GM19452 (cell line): ENCODE measurements around the gene ACADL.

Experiments
- ATAC-seq: cut with Tn5 transposase; IDR thresholded peaks from one replicate; pipeline ENCODE4 v1.9.1; 2021; ENCODE audit not compliant: unreplicated experiment

Gene ACADL

DNA sequence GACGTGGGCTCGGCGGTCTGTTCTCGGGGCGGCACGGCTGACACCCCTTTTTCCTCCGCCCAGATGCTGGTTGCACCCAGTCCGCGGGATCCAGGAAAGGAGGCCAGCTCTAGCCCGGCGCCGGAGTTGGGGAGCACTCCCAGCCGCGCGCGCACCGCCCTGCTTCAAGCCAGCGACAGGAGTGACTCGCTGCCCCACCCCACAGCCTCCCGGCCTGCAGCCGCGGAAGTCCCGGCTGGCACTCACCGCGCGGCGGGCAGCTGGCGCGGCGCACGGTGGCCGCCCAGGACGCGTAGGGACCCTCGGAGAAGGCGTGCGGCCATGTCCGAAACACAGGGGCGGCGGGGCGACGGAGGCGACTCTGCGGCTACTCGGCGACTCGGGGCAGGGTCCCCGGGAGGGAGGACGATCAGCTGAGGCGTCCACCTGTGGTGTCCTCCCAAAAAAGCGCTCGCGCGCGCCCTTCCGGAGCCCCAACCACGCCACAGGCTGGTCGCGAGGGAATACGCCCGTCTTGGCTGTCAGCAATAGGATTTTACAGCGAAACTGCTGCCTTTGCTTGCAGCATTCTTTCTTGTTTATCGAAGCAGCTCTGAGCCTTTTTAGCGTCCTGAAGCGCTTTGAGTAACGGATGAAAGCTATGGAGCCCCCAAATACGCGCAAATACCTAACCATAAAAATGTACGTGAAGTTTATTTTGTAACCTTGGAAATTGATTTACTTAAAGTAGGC lies at the start of gene ACADL:
TSS of gene ACADL (minus strand) at position 507 of the 732 bp plus-strand sequence. CDS start at position 323, 184 bp downstream.
- no peak for ATAC-seq

DNA sequence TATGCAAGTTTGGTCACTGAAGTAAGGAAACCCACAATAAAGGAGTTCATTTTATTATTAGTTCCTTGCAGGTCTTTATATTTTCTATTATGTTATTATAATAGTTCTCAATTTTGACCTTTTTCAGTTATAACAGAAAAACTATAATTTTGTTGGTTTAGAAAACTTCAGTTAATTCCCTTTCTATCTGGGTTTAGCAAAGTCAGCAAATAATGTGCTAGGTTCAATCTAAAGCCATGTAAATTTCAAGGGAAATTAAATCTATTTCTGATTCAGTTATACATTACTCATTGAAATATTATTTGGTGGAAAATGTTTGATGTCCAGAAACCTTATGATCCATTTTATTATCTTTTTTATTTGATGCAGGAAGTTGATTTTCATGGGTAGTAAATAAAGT lies 46.1 kb upstream of the ACADL start:
- no peak for ATAC-seq

DNA sequence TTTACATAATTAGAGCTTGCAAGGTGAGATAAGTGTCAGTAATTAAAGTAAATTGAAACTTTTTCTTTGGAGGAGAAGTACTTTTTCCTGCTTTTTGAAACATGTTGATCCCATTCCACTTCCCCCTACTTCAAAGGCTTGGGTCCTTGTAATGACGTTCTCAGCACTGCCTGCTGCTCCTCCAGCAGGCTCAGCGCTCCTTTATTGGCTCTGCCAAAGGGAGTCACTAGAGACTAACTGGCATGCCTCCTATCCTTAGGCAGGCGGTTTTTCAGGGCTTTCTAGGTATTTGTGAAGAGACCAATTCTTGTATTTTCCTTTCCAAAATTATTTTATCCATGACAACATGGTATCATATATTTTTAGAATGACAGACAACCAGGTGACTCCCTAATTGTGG lies 43.9 kb upstream of the ACADL start:
- ATAC-seq, result no peak

DNA sequence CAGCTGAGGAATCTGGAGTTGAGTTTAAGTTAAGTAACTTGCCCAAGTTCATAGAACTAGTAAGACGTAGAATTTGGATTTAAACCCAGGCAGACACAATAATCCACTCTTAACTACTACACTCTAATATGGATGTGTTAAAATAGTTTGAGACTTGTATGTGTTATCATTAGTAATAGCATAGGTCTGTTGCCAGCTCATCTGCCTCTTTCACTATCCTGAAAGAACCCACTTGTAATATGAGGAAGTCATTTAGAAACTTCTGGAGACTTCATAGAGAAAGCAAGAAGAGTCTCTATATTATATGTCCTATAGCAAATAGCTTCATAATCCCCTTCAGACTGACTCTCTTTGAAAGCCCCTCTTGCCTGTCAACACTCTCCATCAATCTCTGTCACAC lies 43.0 kb upstream of the ACADL start:
- ATAC-seq, result no peak

DNA sequence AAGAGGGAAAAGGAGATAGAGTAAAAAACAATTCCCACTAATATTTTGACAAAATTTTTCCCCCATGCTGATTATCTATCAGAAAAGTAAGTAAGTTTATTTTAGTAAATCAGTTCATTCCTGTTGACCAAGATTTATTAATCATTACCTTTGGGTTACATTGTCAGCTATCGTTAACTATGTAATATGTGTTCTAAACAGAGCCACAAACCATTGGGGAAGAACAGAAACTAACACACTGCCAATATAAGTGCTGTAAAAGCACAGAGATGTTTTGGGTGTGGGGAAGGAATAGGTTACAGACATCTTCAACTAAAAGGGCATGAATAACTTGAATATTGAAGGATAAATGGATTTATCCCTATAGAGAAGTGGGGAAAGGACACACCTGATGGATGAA lies 42.5 kb upstream of the ACADL start:
- no peak for ATAC-seq

DNA sequence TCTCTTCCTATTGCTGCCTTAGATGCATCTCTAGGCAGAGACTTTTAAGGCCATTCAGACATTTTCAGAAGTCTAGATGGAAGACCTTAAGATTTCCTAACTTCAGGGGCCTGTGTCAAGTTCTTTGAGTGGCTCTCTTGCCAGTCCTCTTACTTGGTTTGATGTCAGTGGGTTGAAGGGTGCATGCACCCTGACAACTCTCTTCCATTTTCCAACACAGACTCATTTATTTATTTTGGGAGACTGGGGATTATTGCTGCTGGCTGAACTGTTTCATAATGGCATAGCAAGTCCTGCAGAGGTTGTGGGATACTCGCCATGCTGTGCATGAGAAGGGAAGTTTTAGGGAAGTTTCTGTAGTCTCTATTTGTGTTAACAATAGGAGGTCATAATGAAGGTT lies 39.0 kb upstream of the ACADL start:
- no peak for ATAC-seq

DNA sequence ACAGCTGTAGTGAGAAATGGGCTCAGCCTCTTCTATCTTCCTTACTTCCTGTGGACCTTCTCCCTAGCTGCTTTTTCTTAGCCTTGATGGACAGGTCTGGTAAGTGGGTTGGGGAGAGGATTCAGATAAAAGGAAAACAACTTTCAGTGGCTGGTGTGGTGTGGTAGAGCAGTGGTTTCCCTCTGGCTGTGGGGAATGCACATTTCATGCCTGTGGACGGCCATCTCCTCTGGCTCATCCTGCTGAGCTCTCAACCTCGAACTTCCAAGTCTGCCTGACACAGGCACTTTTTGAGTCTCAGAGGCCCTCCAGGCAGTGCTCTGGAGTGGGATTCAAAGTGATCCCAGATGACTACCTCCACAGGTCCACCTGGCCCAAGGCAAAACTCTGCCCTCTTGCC lies 38.6 kb upstream of the ACADL start:
- no peak for ATAC-seq

DNA sequence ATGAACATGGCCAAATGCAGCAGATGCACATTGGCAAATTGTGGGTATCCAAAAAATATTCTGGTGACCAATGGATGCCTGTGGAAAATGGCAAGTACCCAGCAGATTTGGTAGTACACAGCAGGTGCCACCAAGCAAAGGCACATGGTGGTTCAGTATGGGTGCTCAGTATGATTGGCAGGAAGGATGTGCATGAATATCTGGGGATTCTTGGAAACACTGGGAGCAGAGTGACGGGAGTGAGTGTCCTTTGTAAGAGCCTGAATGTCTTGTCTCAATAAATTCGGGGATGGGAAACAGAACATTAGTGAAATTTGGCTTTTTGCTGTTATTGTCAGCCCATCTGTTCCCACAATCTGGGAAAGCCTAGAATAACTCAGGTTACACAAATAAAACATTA lies 36.8 kb upstream of the ACADL start:
- no peak for ATAC-seq

DNA sequence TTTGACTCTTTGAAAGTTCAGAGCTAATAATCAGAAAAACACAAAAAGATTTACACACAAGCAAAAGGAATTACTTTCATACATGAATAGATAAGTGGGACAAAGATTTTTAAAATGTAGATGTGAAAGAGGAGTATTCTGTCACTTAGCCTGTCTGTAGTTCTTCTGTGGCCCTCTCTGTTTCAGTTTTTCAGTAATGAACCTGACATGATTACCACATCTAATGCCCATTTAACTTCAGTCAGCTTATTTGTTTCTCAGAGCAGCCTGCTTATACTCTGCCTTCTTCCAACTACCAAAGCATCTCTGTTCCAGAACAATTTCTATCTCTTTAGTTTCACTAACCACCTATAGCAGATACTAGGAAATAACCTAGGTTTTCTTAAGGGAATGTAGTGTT lies 34.4 kb upstream of the ACADL start:
- no peak for ATAC-seq

DNA sequence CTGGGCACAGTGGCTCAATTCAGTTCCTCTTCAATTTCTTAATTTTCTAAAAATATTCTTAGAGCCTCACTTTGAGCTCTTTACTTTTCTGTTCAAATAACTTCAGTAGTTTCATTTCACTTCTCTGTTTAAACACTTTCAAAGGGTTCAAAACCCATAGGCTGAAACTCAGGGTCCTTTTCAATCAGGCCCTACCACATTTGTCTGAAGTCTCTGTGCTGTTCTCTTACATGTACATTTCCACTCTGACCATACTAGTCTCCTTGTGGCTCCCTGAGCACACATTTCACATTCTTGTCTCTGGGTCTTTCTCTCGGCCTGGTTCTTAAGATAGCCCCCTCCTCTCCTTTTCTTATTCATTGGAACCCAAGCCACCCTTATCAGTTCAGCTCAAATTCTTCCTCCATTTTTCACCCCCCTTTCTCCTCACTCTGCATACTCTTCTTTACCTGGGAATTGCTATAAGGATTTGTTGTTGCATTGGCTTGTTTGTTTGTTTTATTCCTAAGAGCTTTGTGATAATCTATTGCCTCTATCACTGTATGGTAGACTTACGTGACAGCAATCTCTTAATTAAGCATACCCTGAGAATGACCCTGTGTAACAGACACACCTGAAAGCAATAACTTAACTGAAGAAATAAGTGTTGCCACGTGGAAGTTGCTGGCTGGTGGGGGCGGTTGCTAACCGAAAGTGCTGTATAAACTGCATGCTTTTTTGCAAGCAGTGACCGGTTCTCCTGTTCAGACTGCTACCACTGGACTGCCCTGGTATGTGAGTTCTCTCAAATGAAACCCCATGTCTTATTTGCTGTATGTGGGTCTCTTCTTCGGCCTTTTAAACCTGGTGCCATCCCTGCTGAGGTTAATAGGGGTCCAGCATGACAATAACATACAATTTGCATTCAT lies 27.7 kb upstream of the ACADL start:
- ATAC-seq, result no peak

DNA sequence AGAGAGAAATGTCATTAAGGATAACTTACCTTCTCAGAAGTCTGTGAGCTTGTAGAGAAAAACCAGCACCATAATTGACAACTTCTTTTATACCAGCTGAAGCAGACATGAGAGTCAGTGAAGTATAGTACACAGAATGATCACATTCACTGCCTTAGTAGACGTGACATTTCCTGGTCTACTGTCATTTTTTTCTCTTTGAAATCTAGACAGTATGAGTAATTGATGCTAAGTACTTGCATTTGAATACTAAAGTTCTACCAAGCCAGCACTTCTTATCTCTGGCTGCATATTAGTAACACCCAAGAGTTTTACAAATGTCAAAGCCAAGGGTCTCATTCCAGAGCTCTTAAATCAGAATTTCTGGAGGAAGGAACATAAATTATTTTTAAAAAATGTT lies 25.4 kb upstream of the ACADL start:
- ATAC-seq, result no peak

DNA sequence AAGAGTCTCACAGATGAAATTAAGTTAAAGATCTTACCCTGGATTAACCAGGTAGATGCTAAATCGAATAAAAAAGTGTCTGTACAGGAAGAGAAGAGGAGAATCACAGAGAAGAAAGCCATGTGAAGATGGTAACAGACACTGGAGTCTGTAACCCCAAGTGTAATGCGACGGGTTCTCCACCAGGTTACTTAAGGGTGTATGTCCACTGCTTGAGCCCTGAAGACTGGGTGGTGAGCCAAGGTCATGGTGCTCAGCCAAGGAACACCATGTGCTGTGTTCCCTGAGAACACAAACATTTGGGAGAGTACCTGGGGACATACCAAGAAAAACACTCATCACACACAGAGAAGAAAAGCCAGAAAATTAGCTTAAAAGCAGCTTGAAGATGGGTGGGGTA lies 8.2 kb upstream of the ACADL start:
- no peak for ATAC-seq

DNA sequence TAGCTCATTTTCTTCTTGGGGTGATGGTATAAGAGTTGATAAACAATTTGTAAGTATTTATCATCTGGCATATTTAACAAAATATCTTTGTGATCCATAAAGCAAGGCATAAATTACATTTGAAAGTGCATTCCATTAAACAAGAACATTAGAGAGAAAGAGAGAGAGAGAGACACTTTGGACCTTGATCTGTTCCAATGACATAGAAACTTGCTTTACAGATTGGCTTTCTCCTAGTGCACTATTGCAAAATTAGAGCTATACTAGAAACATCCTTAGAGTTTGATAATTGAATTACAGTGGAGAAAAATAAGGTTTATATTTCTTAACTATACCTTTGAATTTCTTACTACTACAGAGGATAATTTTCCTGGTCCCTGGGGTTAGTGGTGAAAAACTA lies 5.7 kb upstream of the ACADL start:
- no peak for ATAC-seq

DNA sequence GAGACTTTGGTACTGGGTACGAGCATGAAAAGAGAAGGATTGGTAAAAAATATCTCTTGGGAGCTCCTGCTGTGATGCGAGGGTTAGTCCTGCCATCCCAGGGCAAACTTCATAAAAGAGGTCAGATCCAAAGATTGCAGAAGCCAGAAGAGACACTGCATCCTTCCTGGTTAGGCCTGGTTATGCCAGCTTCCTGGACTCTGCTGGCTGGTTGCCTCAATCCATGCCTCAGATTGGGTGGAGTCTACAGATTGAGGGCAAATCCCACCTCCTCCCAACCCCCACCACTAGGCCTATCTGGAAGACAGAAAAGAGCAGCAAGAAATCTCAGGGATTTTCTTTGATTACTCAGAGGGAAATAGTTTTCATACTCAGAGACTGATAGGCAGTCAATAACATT lies 5.3 kb upstream of the ACADL start:
- no peak for ATAC-seq

DNA sequence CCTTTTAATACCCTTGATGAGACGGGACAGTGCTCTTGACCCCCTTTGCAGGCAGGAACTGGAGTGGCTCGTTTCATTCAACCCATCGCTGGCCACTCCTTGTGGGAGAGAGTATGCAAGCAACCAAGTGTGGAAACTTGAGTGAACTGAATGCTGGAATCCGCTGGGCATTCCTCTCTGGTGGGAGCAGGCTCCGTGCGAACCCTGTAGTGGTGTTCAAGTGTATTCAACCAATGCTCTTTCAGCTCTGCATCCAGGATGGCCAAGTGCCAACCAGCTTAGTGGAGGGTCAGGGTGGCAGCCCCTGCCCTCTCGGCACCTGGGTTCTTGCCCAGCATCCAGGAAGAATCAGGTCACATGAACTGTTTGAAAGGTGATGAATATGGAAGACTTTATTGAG lies 3.3 kb upstream of the ACADL start:
- no peak for ATAC-seq

DNA sequence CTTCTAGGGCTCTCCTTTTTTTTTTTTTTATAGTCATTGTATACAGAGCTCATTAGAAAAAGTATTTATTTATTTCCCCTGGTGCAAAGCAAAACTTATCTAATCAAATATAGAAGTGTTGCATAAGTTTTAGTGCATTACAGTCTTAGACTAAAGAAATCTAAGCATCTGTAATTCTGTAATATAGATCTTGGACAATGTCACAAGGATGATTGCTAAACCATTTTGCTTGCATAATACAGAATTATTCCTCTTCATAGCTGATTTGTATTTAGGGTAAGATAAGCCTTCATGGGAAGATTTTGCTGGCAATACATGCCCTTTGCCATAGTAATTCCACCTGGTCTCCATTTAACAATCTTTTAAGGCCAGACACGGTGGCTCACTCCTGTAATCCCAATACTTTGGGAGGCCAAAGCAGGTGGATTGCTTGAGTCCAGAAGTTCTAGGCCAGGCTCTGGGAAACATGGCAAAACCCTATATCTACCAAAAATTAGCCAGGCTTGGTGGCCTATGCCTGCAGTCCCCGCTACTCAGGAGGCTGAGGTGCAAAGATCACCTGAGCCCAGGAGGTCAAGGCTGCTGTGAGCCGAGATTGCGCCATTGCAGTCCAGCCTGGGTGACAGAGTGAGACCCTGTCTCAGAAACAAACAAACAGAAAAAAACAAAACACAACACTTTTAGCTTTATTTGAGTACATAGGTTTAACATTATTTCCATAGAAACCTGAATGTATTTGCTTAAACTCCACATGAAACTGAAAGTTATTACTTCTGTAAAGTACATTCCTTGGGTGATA lies 2.2 kb upstream of the ACADL start:
- no peak for ATAC-seq

DNA sequence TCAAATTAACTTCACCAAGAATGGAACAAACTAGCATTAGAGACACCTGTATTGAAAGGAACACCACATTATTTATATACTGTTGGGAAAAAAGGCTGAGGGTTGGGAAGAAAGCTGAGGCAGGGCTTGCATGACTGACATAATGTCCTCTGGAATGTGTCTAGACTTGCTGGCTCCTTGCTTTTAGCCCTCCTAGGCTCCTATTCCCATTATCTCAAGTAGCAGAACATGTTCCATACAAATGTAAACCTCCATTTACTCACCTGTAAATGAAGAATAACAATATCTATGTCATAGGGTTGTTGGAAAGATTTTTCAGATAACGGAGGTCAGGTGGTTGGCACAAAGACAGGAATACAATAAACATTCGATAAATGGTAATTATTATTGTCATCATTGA lies 976 bp upstream of the ACADL start:
- ATAC-seq, result no peak

DNA sequence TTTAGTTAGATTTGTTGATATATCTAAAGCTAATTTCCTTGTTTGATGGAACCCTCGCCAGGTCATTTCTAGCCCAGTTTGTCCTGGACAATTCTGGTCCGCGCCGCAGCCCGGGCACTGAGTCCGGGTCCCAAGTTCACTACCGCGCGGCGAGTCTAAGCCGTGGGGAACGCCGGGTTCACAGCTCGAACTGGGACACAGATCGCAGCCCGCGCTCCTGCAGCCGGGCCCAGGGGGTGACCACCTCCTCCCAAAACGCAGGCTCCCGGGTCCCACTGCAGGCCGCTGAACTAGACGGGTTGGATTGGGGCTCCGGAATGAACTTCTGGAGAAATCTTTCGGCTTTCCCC lies 681 bp downstream of the ACADL start:
- no peak for ATAC-seq

DNA sequence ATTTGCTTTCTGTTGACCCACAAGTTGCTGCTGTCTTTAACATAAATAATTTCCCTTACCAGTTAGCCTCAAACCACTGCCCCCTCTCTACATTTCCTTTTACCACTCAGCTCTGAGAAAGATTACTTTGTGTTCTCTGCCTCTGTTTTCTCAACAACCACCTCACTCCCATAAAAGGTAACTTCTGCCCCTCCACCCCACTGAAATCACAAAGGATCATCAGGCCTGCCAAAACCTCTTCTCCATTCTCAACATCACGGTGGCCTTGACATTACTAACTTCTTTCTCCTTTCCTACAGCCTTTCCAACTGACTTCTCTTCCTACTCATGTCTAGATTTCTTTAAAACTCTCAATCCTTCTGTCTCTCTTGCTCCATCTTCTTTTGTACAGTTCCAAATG lies 10.1 kb downstream of the ACADL start:
- ATAC-seq, result no peak

DNA sequence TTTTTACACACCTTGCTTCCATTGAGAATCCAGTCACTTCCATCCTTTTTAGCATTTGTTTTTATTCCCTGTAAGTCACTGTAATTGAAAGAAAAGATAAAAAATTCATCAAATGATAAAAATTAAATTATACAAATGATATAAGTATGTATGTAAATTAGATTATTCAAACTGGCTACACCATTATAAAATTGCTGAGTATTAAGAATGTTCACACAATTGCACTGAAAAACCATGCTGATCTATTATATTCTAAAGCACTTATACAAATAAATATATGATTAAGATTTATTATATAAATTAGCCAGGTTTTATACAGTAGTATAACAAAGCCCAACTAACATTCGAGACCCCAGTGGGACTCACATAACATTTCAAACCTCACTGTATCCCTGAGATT lies 15.1 kb downstream of the ACADL start:
- no peak for ATAC-seq

DNA sequence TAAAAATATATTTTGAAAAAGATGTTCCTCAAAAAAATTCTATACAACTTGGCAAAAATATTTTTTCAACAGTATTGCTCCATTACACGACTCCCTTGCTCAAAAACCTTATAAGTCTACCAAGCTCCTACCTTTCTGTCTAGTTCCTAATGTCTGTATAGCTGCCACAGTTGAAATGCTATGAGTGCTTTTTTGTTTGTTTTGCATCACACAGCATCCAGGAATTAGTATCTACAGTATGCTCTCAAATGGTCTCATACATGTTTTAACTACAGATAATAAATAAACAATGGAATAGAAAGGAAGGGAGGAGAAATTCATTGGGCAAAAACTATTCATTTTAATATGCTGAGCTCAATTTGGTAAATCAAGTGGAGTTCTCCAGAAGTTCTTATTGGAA lies 17.3 kb downstream of the ACADL start:
- no peak for ATAC-seq

DNA sequence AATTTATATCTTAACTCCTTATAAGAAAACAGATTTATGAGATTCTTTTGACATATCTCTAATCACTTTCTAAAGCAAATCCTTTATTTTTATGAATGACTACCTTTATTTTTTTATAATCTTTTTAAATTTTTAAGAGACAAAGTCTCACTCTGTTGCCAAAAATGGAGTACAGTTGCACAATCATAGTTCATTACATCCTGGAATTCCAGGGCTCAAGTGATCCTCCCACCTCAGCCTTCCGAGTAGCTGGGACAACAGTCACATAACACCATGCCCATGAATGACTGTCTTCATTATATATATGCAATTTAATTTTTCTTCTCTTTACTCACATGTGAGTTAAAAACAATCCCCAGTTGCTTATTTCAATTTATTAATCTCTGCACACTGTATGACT lies 21.7 kb downstream of the ACADL start:
- no peak for ATAC-seq
